Smooth muscle cell of trachea (primary cell): Measurements from ENCODE around the gene SELENOS. TPM values are rescaled to one million over a fixed set of nuclear protein-coding genes. Genes with fewer than 3 reads are reported as not detected.

Experiments
- total RNA-seq: library from RNA; depleted of rRNA; stranded (reverse); fragments of >200 nt; gene quantifications from 2 replicates; pipeline ENCODE4 v1.2.1, GENCODE V29; 2014

Gene SELENOS
- 48.0 and 60.7 TPM in 2 replicates for total RNA-seq

DNA sequence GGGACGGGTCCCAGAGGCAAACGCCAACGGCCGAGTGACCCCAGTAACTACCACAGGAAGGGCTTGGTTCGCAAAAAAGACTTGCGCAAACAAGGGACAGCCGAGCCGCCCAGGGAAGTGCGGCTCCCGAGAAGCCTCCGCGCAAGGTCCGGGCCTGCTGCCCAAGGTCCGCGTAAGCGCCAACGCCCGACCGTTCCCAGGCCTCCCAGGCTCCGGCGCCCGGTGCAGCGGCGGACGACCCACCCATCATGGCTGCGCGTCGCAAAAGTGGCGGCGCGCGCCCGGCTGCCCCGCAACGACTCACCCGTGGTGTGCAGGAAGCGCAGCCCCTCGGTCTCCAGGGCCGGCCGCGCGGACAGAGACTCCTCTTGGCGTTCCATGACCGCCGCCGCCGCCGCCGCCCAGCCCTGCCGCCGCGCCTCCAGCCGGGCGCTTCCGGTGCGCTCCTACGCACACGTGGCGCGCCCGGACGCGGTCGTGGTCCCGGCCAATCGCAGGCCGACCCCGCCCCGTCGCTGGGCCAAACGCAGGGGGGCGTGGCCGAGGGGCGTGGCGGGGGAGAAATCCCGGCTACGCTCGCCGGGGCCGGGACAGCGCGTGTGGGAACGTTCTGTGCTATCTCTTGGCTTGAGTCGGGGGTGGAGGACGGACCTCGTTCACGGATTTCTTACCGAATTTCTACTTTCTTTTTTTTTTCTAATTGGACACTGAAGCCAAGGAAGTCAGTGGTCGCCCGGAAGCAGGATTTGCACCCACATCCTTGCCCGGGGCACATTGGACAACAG, at the start of gene SELENOS:
Gene SELENOS (minus strand): TSS at position 448 of the 785 bp plus-strand sequence. CDS start 68 bp downstream, at position 380.

GRCh38 chr15:101294731-101295606, 17.7 kb upstream of the SELENOS start, which contains the start of gene SNRPA1:
Gene SNRPA1, minus strand, starts transcription at chr15:101295248. Its CDS starts 70 bp downstream, at chr15:101295178.

DNA sequence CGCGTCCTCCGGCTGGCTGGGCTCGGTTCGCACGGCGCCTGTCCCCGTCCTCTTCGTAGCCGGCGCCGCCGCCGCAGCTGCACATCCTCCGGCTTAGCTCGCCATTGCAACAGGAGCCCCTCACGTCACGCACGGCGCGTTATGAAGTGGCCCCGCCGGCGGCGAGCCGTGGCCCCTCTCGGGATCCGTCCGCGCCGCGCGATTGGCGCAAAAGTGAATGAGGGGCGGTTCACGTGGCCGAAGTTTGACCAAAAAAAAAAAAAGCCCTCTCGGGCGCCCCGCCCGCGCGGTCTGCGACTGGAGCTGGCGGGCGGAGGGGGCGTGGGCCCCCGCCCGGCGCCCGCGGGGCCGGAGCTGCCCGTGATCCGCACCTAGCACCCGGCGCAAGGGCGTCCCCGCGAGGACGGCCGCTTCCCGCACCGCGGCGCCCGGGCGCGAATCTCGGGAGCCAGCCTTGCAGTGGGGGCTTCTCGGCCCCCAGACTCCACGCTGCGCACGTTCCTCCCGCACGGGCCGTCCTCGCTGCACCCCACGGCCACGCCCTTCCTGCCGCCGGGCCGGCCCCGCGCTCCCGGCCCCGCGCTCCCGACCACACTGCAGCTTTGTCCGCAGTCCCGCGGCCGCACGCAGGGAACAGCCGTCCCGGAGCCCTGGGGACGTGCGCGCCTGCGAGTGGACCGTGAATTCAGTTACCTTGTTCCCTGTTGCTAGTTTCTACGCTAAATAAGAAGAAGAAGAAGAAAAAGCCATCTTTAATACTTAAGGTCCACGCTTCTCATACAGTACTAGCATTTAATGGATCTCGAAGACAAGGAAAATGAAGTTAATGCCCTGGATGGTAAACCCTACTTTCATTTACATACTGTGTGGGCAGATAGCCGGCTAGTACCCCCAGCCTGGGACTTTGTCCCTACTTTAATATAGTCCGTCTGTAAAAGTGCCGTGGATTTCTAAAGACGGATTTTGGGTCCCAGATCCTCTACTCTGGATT, 25.2 kb downstream of the SELENOS start, which contains the start of gene CHSY1:
Gene CHSY1 (minus strand): TSS at position 219 of the 991 bp plus-strand sequence. CDS start 592 bp downstream, outside the sequence.

Other genes starting within 250 kb of the SELENOS start
- gene CHSY1, start 25.4 kb downstream of the SELENOS start, total RNA-seq: 39.0 and 43.2 TPM in 2 replicates
- 10.6 and 26.3 TPM in 2 replicates for gene SNRPA1, start 17.8 kb upstream of the SELENOS start, total RNA-seq
- 0.15 and 0.50 TPM in 2 replicates for gene PCSK6, start 212.2 kb upstream of the SELENOS start, total RNA-seq